Parathyroid adenoma (tissue), 2 donors: ENCODE data around the gene NPAS3.

ENCODE experiments used
- H2AFZ ChIP-seq: fragments of 300-600 bp; sonication (generic); one replicate; pipeline ENCODE4 v1.7.0; 2017; ENCODE audit warnings: antibody characterized with exemption, mild to moderate bottlenecking
- H3K27ac ChIP-seq: fragments of 300-600 bp; sonication (generic); one replicate; pipeline ENCODE4 v1.7.0; 2017
- H3K27me3 ChIP-seq: fragments of 300-600 bp; sonication (generic); one replicate; pipeline ENCODE4 v1.7.0; 2017; ENCODE audit warnings: low read length; ENCODE audit not compliant: control insufficient read depth, insufficient read depth
- H3K36me3 ChIP-seq: fragments of 300-600 bp; sonication (generic); one replicate; pipeline ENCODE4 v1.7.0; 2017; ENCODE audit warnings: low read length; ENCODE audit not compliant: control insufficient read depth, insufficient read depth
- H3K4me1 ChIP-seq: fragments of 300-600 bp; sonication (generic); one replicate; pipeline ENCODE4 v1.7.0; 2017; ENCODE audit warnings: control low read depth
- H3K4me2 ChIP-seq: fragments of 300-600 bp; sonication (generic); one replicate; pipeline ENCODE4 v1.7.0; 2017; ENCODE audit warnings: low read length
- H3K4me3 ChIP-seq: fragments of 300-600 bp; sonication (generic); one replicate; pipeline ENCODE4 v1.7.0; 2017; ENCODE audit warnings: low read depth, low read length
- H3K79me2 ChIP-seq: fragments of 300-600 bp; sonication (generic); one replicate; pipeline ENCODE4 v1.7.0; 2017; ENCODE audit warnings: control low read depth
- H3K9ac ChIP-seq: fragments of 300-600 bp; sonication (generic); one replicate; pipeline ENCODE4 v1.7.0; 2017; ENCODE audit warnings: mild to moderate bottlenecking
- H3K9me3 ChIP-seq: fragments of 300-600 bp; sonication (generic); one replicate; pipeline ENCODE4 v1.7.0; 2017; ENCODE audit warnings: low read length; ENCODE audit not compliant: control insufficient read depth
- CTCF ChIP-seq: fragments of 300-600 bp; sonication (generic); IDR thresholded peaks from one replicate; pipeline ENCODE4 v1.7.0; 2017; ENCODE audit warnings: antibody characterized with exemption, mild to moderate bottlenecking
- donor health status: primary hyperparathyroidism.

Gene NPAS3

GRCh38 chr14:33062476-33062875, 123.8 kb downstream of the NPAS3 start:
- Histone ChIP-seq H3K79me2 (no peaks in the 10 kb centered on the region), H3K27me3 (no peaks in the 10 kb centered on the region), H3K4me3 (no peak overlapping the region), H3K4me2 (no peak overlapping the region), H3K27ac (no peak overlapping the region), H3K9me3 (no peaks in the 10 kb centered on the region), H3K36me3 (no peaks in the 10 kb centered on the region), H3K4me1 (no peaks in the 10 kb centered on the region), H3K9ac (no peak overlapping the region), H2AFZ (no peak overlapping the region)
- no peak for TF ChIP-seq CTCF

GRCh38 chr14:33062881-33063280, 124.2 kb downstream of the NPAS3 start:
- TF ChIP-seq CTCF = no peak
- H3K27me3 ChIP-seq = no peaks in the 10 kb centered on the region
- H3K79me2 ChIP-seq = no peaks in the 10 kb centered on the region
- no peaks in the 10 kb centered on the region for H3K36me3 ChIP-seq
- no peak overlapping the region for H3K9ac ChIP-seq
- H2AFZ ChIP-seq = no peak overlapping the region
- H3K4me3 ChIP-seq = no peak overlapping the region
- H3K27ac ChIP-seq = no peak overlapping the region
- no peak overlapping the region for H3K4me2 ChIP-seq
- no peaks in the 10 kb centered on the region for H3K9me3 ChIP-seq
- no peaks in the 10 kb centered on the region for H3K4me1 ChIP-seq

- no peak overlapping the region for H3K4me3 ChIP-seq
- H2AFZ ChIP-seq = no peak overlapping the region
- no peaks in the 10 kb centered on the region for H3K79me2 ChIP-seq
- H3K9me3 ChIP-seq = no peaks in the 10 kb centered on the region
- H3K27ac ChIP-seq = no peak overlapping the region
- no peak overlapping the region for H3K4me2 ChIP-seq
- H3K9ac ChIP-seq = no peak overlapping the region
- no peaks in the 10 kb centered on the region for H3K36me3 ChIP-seq
- no peak for TF ChIP-seq CTCF
- no peaks in the 10 kb centered on the region for H3K27me3 ChIP-seq
- H3K4me1 ChIP-seq = no peaks in the 10 kb centered on the region
Observed at GRCh38 chr14:33063521-33063920, 124.8 kb downstream of the NPAS3 start.

- TF ChIP-seq CTCF = no peak
- Histone ChIP-seq H3K4me3 (no peak overlapping the region), H3K79me2 (no peaks in the 10 kb centered on the region), H3K27me3 (no peaks in the 10 kb centered on the region), H3K9me3 (no peaks in the 10 kb centered on the region), H3K36me3 (no peaks in the 10 kb centered on the region), H3K27ac (no peak overlapping the region), H3K4me1 (no peaks in the 10 kb centered on the region), H3K4me2 (no peak overlapping the region), H2AFZ (no peak overlapping the region), H3K9ac (no peak overlapping the region)
Observed at GRCh38 chr14:33065634-33066033, 127.0 kb downstream of the NPAS3 start.

- TF ChIP-seq CTCF = no peak
- no peak overlapping the region for H3K4me3 ChIP-seq
- H3K27ac ChIP-seq = no peak overlapping the region
- no peak overlapping the region for H2AFZ ChIP-seq
- no peaks in the 10 kb centered on the region for H3K36me3 ChIP-seq
- H3K9me3 ChIP-seq = no peaks in the 10 kb centered on the region
- H3K4me1 ChIP-seq = no peaks in the 10 kb centered on the region
- no peaks in the 10 kb centered on the region for H3K27me3 ChIP-seq
- no peaks in the 10 kb centered on the region for H3K79me2 ChIP-seq
- H3K9ac ChIP-seq = no peak overlapping the region
- H3K4me2 ChIP-seq = no peak overlapping the region
Observed at GRCh38 chr14:33068040-33068439, 129.4 kb downstream of the NPAS3 start.
